Vagina (tissue), 2 donors: Measurements from ENCODE around the gene CCBE1. TPM values are rescaled to one million over a fixed set of nuclear protein-coding genes. Genes with fewer than 3 reads are reported as not detected.

Experiments
- DNase-seq, 2 donors: peaks; one replicate each; pipeline ENCODE4 v3.0.0-alpha.2; 2017; ENCODE audit errors: extremely low spot score in 2 of 2
- H3K27ac ChIP-seq: fragments of 200-600 bp; sonication (generic); one replicate; pipeline ENCODE4 v1.5.1; 2019
- H3K27me3 ChIP-seq: fragments of 200-600 bp; sonication (generic); one replicate; pipeline ENCODE4 v1.5.1; 2019
- H3K36me3 ChIP-seq, 2 donors: fragments of 200-600 bp; sonication (generic); one replicate each; pipeline ENCODE4 v1.5.1; 2017 to 2019
- H3K4me1 ChIP-seq: fragments of 200-600 bp; sonication (generic); one replicate; pipeline ENCODE4 v1.5.1; 2019
- H3K4me3 ChIP-seq, 2 donors: fragments of 200-600 bp; sonication (generic); 1 replicate in 1 of 2; 2 replicates in 1 of 2; pipeline ENCODE4 v1.5.1; 2016 to 2019
- H3K9me3 ChIP-seq: fragments of 200-600 bp; sonication (generic); one replicate; pipeline ENCODE4 v1.5.1; 2019
- POLR2A ChIP-seq, 2 donors: fragments of 450-650 bp; IDR thresholded peaks; one replicate each; pipeline ENCODE4 v1.6.1; 2017; ENCODE audit warnings: antibody characterized with exemption in 2 of 2, mild to moderate bottlenecking in 2 of 2, moderate library complexity in 2 of 2
- POLR2AphosphoS5 ChIP-seq, 2 donors: sonication (generic); formaldehyde crosslinking; IDR thresholded peaks; one replicate each; pipeline ENCODE4 v1.9.0; 2017; ENCODE audit warnings: antibody characterized with exemption in 2 of 2, mild to moderate bottlenecking in 2 of 2, low read depth in 1 of 2; ENCODE audit not compliant: insufficient read depth in 1 of 2
- intact Hi-C: fragments of 100-400 bp; cut with DNase I; formaldehyde crosslinking; loops from one replicate; pipeline ENCODE4 v1.15.1; 2023
- total RNA-seq: library from RNA; depleted of rRNA; stranded (reverse); fragments of >200 nt; gene quantifications from one replicate; pipeline ENCODE4 v1.2.3, GENCODE V29; 2016
- TF ChIP-seq, protein P1 (sequence below), 3 experiments: fragments of 450-650 bp in 2 of 3; fragments of 200-600 bp in 1 of 3; sonication (generic) in 1 of 3; IDR thresholded peaks; one replicate each; pipeline ENCODE4 v1.5.1; 2017 to 2019; ENCODE audit warnings: antibody characterized with exemption in 3 of 3, mild to moderate bottlenecking in 2 of 3, moderate library complexity in 2 of 3

Gene CCBE1
- total RNA-seq, 1 donor from 2014 or later = 2.9 TPM

DNA sequence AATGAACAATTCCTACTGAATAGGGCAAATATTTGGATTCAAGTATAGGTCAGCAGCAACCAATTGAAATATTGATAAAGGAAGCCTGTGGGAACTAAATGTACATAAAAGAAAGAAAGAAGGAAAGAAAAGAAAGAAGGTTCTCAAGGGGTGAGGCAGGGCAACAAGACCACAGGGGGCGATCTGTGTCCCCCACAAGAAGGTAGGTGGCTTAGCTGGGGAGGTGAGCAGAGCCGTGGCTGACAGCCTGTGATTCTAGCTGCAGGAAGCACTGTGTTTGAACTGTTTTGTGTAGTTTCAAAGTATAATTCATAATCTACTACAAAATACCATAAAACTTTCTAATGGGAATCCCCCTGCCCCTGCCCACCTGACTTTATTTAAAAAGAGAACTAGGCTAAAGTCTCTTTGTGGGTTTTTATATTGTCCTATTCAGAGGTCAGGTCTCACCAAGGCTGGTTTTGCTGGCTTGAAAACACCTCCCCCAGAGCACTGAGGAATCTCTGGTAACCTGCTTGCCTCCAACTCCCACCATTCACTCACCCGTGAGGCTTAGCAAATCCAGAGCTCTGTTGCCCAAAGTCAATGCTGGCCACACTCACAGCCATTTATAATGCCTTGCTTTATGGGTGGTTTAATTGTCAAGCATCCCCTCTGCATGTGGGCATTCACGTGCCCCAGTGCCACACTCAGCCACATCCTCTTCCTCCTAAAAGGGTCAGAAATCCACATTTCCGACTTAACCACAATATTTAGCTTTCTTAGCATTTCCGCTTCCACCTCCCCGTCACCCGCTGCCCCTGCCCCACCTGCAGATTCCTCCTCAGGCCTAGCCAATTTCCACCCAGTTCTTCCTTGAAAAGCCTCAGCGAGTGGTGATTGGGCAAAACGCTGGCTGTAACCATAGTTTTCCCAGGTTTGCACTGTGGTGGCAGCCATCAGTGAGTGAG is 301.7 kb downstream of the CCBE1 start:
- intact Hi-C loops = loop anchor here (10.0 kb wide), 1 partner anchor 91 kb away; no protein-coding TSS in a partner anchor
- Histone ChIP-seq H3K4me1 (no peaks in the 10 kb centered on the region), H3K36me3 (no peaks in the 10 kb centered on the region), H3K4me3 (no peak overlapping the region), H3K9me3 (no peaks in the 10 kb centered on the region), H3K27ac (no peak overlapping the region), H3K27me3 (no peaks in the 10 kb centered on the region)
- DNase-seq = no peak
- TF ChIP-seq, protein P1, sequence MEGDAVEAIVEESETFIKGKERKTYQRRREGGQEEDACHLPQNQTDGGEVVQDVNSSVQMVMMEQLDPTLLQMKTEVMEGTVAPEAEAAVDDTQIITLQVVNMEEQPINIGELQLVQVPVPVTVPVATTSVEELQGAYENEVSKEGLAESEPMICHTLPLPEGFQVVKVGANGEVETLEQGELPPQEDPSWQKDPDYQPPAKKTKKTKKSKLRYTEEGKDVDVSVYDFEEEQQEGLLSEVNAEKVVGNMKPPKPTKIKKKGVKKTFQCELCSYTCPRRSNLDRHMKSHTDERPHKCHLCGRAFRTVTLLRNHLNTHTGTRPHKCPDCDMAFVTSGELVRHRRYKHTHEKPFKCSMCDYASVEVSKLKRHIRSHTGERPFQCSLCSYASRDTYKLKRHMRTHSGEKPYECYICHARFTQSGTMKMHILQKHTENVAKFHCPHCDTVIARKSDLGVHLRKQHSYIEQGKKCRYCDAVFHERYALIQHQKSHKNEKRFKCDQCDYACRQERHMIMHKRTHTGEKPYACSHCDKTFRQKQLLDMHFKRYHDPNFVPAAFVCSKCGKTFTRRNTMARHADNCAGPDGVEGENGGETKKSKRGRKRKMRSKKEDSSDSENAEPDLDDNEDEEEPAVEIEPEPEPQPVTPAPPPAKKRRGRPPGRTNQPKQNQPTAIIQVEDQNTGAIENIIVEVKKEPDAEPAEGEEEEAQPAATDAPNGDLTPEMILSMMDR (IDR thresholded peaks at IDR 0.05) = no peak
- TF ChIP-seq POLR2A (IDR thresholded peaks at IDR 0.05) (no peak), POLR2AphosphoS5 (IDR thresholded peaks at IDR 0.05; ENCODE audit: insufficient read depth in 1 of 2, low read depth in 1 of 2) (no peak)

DNA sequence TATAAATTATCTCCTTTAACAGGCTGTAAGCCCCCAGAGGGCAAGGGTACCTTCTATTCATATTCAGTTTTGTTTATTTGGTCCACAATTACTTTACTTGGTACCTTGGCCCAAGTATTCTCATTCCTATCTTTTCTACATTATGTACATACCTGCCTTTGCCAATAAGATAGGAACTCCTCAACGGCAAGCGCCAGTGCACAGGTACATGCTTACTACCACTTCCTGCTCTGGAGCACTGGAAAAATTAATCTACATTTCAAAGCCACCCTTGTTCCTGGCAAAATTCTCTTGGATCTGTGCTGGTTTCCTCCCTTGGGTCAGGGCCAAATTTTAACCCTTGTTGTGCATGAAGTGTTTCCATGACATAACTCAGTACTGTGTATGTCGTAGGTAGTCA is 303.8 kb downstream of the CCBE1 start:
- TF ChIP-seq POLR2AphosphoS5 (IDR thresholded peaks at IDR 0.05; ENCODE audit: insufficient read depth in 1 of 2, low read depth in 1 of 2) (no peak), POLR2A (IDR thresholded peaks at IDR 0.05) (no peak)
- TF ChIP-seq, protein P1 (IDR thresholded peaks at IDR 0.05) = no peak
- Histone ChIP-seq H3K9me3 (no peaks in the 10 kb centered on the region), H3K4me3 (no peak overlapping the region), H3K4me1 (no peaks in the 10 kb centered on the region), H3K36me3 (no peaks in the 10 kb centered on the region), H3K27ac (no peak overlapping the region), H3K27me3 (no peaks in the 10 kb centered on the region)
- intact Hi-C loops = loop anchor here (10.0 kb wide), 1 partner anchor 89 kb away; no protein-coding TSS in a partner anchor
- DNase-seq = no peak

DNA sequence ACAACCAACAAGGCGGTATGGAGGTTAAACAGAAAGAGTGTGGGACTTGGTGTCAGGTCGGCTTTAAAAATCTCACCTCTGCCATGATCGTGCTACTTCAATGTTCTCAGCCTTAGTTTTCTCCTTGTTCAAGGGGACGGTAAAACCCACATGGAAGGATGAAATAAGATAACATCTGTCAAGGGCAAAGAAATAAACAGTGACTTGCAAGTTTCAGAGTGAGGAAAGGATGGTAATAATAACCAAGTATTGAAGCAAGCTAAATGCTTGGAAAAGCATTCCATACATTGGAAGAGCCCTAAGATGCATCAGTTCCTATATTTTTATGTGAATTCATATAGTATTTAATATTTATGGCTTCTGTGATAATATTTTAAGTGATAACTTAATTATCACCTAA is 308.4 kb downstream of the CCBE1 start:
- Histone ChIP-seq H3K4me1 (no peaks in the 10 kb centered on the region), H3K27ac (no peak overlapping the region), H3K4me3 (no peak overlapping the region), H3K27me3 (no peaks in the 10 kb centered on the region), H3K9me3 (no peaks in the 10 kb centered on the region), H3K36me3 (no peaks in the 10 kb centered on the region)
- DNase-seq = no peak
- intact Hi-C loops = no loop called here
- TF ChIP-seq POLR2AphosphoS5 (IDR thresholded peaks at IDR 0.05; ENCODE audit: insufficient read depth in 1 of 2, low read depth in 1 of 2) (no peak), POLR2A (IDR thresholded peaks at IDR 0.05) (no peak)
- TF ChIP-seq, protein P1 (IDR thresholded peaks at IDR 0.05) = no peak

DNA sequence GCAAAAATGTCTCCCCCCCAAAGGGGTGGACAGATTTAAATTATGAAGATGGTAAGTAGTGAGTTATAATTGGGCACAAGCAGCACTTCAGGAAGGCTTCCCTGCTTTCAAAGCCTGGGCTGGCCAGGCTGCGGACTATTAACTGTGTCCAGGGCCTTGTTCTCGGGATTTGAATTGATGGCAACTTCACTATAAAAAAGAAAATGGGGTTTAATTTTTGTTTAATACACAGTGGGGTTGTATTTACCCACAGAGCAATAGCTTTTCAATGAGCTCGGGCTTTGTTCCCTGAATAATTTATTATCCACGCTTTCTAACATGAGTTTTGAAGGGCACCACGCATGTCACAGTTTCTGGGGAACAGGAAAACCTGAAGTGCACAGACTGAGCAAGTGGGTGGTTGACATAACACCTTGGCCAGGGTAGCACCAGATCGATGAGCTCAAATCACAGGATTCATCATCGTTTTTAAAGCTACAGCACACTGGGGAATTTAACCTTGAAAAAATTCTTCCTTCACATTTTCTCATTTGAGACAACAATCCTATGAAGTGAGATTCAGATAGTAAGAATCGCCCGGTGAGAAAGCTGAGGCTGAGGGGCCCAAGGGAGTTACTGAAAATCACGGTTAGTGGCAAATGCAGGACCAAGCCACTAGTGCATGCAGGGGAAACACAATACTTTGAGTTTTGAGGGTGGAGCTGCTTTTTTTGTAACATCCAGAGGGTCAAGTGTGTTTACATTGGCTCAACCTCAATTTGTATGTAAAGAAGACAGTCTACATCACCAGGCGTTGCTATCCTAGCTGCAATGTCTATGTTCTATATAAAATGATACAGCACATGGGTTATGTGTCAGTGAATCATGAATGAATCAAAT is 309.3 kb downstream of the CCBE1 start:
- TF ChIP-seq, protein P1 (IDR thresholded peaks at IDR 0.05) = no peak
- TF ChIP-seq POLR2AphosphoS5 (IDR thresholded peaks at IDR 0.05; ENCODE audit: insufficient read depth in 1 of 2, low read depth in 1 of 2) = no peak
- TF ChIP-seq POLR2A (IDR thresholded peaks at IDR 0.05) = no peak
- intact Hi-C loops = no loop called here
- Histone ChIP-seq H3K4me1 (no peaks in the 10 kb centered on the region), H3K27ac (no peak overlapping the region), H3K4me3 (no peak overlapping the region), H3K27me3 (no peaks in the 10 kb centered on the region), H3K9me3 (no peaks in the 10 kb centered on the region), H3K36me3 (no peaks in the 10 kb centered on the region)
- DNase-seq = no peak
